Kidney epithelial cell (primary cell): ENCODE measurements around the gene PTPRN. TPM values are rescaled to one million over a fixed set of nuclear protein-coding genes. Genes with fewer than 3 reads are reported as not detected.

Source experiments
- DNase-seq: peaks from one replicate; pipeline ENCODE4 v3.0.0-alpha.2; 2010; ENCODE audit warnings: low read depth
- H3K27me3 ChIP-seq: 2 replicates; pipeline ENCODE4 v1.6.0; 2011; ENCODE audit warnings: low read length; ENCODE audit not compliant: control insufficient read depth, insufficient read depth
- H3K36me3 ChIP-seq: 2 replicates; pipeline ENCODE4 v1.5.1; 2011; ENCODE audit warnings: low read length; ENCODE audit not compliant: control insufficient read depth, insufficient read depth
- H3K4me3 ChIP-seq: 2 replicates; pipeline ENCODE4 v1.5.1; 2011; ENCODE audit warnings: low read depth, mild to moderate bottlenecking, control low read depth, low read length
- CTCF ChIP-seq: IDR thresholded peaks from 2 replicates; pipeline ENCODE4 v1.5.1; 2011; ENCODE audit warnings: mild to moderate bottlenecking, moderate library complexity, low read length, control low read depth, inconsistent platforms; ENCODE audit not compliant: insufficient read depth, poor library complexity, severe bottlenecking
- total RNA-seq: library from RNA; depleted of rRNA; stranded (reverse); fragments of >200 nt; gene quantifications from 2 replicates; pipeline ENCODE4 v1.2.3, GENCODE V29; 2015

The PTPRN gene
- total RNA-seq, 1 donor from 2014 or later, result 3.8 TPM

- DNase-seq, result no peak
- H3K27me3 ChIP-seq, result peaks cover 33% of the 10 kb centered on the region
- peak; percentile 69 for TF ChIP-seq CTCF
- H3K4me3 ChIP-seq, result no peak overlapping the region
- no peaks in the 10 kb centered on the region for H3K36me3 ChIP-seq
Measured at GRCh38 chr2:219352448-219353023, 43.3 kb upstream of the PTPRN start.

- no peak overlapping the region for H3K4me3 ChIP-seq
- H3K27me3 ChIP-seq, result peaks cover 27% of the 10 kb centered on the region
- no peaks in the 10 kb centered on the region for H3K36me3 ChIP-seq
- DNase-seq, result no peak
- no peak for TF ChIP-seq CTCF
Measured at GRCh38 chr2:219350710-219351221, 41.6 kb upstream of the PTPRN start.

GRCh38 chr2:219350215-219350614, 41.0 kb upstream of the PTPRN start:
- no peak for TF ChIP-seq CTCF
- no peak for DNase-seq
- peaks cover 27% of the 10 kb centered on the region for H3K27me3 ChIP-seq
- no peaks in the 10 kb centered on the region for H3K36me3 ChIP-seq
- no peak overlapping the region for H3K4me3 ChIP-seq

- TF ChIP-seq CTCF, result no peak
- H3K4me3 ChIP-seq, result no peak overlapping the region
- no peaks in the 10 kb centered on the region for H3K36me3 ChIP-seq
- H3K27me3 ChIP-seq, result peaks cover 3% of the 10 kb centered on the region
- no peak for DNase-seq
Measured at GRCh38 chr2:219344751-219345430, 35.7 kb upstream of the PTPRN start.

GRCh38 chr2:219335373-219335786, 26.2 kb upstream of the PTPRN start:
- Histone ChIP-seq H3K4me3 (no peak overlapping the region), H3K36me3 (no peaks in the 10 kb centered on the region), H3K27me3 (peaks cover 24% of the 10 kb centered on the region)
- no peak for TF ChIP-seq CTCF
- DNase-seq, result no peak
